Measurements from ENCODE around the gene ADISSP. TPM values are rescaled to one million over a fixed set of nuclear protein-coding genes. Genes with fewer than 3 reads are reported as not detected.

The ADISSP gene
- total RNA-seq, 8 experiments from 2014 or later = 18.1 to 60.6 (median 35.5) TPM

GRCh38 chr20:3706774-3707507 is 60.6 kb downstream of the ADISSP start:
- in situ Hi-C loops (cut with MboI; ENCODE audit: low pct_unique_long_range_greater_than_20kb in 2 of 9, low sequenced_read_pairs in 9 of 9, unreplicated experiment in 9 of 9) = no loop called here
- Histone ChIP-seq H3K27ac (no peak overlapping the region), H3K4me3 (no peak overlapping the region), H3K4me1 (replicated peaks in 1 of 2) (no peaks in the 10 kb centered on the region)
- ATAC-seq (replicated peaks in 6 of 8) = peak in 3 of 8 experiments; percentile 4 to 11 (median 9)
- WGBS, 10 experiments = 72 to 100% (median 83%) methylated on average over 1 to 4 of the region's 10 CpGs; no CpG with 5 or more reads in 5 of the 10 experiments

DNA sequence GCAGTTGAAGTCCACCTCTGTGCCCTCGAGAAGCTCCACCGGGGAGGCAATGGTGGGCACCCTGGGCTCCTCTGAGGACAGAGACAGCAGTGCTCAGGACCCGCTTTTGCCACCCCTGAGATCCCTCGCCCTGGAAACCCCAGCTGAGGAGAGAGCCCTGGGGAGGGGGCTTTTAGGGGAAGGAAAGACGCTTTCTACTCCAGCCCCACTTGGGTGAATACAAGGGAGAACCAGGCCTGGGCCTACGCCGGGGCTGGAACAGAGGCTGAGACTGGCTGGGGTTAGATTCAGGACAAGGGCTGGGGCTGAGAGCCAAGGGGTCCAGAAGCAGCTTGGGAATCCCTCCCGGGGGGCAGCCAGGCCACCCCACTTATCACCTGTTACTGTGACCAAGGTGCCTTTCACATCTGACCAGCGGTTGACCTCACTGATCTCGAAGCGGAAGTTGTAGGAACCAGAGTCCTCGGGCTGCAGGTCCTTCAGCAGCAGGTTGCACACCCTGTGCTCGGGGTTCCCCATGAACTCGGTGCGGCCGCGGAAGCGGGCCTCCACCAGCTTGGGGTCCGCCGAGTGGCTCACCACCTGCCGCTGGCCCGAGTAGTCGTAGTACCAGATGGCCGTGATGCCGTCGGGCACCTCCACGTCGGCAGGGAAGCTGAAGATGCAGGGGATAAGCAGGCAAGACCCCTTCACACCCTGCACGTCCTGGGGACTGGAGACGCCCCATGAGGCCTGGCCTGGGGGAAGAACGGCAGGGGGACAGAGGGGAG is 61.4 kb downstream of the ADISSP start:
- no peak for ATAC-seq (replicated peaks in 6 of 8)
- WGBS, 10 experiments = 84 to 100% (median 88%) methylated on average over 2 to 16 of the region's 31 CpGs; no CpG with 5 or more reads in 7 of the 10 experiments

DNA sequence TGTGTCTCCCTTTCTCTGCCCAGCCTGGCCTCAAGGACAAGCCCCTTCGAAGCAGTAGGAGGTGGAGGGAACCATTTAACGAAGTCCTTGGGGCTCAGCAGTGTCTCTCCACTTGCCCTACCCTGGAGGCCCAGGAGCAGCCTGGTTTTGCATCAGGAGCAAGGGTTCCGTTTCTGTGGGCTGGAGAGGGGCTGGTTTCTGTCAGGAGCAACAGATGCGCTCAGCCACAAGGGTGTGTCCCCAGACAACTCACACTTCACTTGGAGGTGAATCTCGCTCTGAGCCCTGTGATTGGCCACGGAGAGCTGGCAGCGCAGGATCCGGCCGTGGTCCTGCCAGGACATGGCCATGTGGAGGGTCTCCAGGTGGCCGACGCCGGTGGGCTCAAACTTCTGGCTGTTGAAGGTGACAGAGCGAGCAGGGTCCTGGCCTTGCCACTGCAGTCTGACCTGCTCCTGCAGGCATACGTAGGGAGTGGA is 62.0 kb downstream of the ADISSP start:
- ATAC-seq (replicated peaks in 6 of 8) = no peak
- Histone ChIP-seq H3K4me3 (no peak overlapping the region), H3K27ac (no peak overlapping the region), H3K4me1 (replicated peaks in 1 of 2) (no peaks in the 10 kb centered on the region)
- in situ Hi-C loops (cut with MboI; ENCODE audit: low pct_unique_long_range_greater_than_20kb in 2 of 9, low sequenced_read_pairs in 9 of 9, unreplicated experiment in 9 of 9) = no loop called here
- 60 to 100% (median 73%) methylated on average over 1 to 8 of the region's 14 CpGs; no CpG with 5 or more reads in 6 of the 10 experiments for WGBS, 10 experiments

More for the DNA sequence above, 61.4 kb downstream of the ADISSP start:
- in situ Hi-C loops (cut with MboI; ENCODE audit: low pct_unique_long_range_greater_than_20kb in 2 of 9, low sequenced_read_pairs in 9 of 9, unreplicated experiment in 9 of 9) = no loop called here
- Histone ChIP-seq H3K4me3 (no peak overlapping the region), H3K4me1 (replicated peaks in 1 of 2) (no peaks in the 10 kb centered on the region), H3K27ac (no peak overlapping the region)

DNA sequence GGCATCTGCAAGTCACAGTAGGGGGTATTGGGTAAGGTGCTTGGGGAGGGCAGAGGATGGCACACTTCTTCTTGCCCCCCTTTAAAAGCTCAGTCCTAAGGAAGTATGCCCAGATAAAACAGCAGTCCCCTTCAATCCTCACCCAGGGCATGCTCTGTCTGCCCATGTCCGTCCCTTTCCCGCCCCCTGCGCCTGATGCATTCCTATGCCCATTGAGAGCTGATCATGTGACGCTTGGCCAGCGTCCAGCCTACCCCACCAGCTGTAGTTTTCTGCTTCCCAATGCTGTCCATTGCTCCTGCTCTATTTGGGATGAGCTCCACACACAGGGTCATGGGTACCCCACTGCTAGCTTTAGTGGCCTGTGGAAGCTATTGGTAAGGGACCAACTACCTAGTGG is 63.5 kb downstream of the ADISSP start:
- H3K4me1 ChIP-seq (replicated peaks in 1 of 2) = no peaks in the 10 kb centered on the region
- WGBS, 10 experiments = 60 to 93% (median 82%) methylated on average over 2 to 4 of the region's 5 CpGs; no CpG with 5 or more reads in 5 of the 10 experiments
- ATAC-seq (replicated peaks in 6 of 8) = no peak
- H3K4me3 ChIP-seq = no peak overlapping the region
- H3K27ac ChIP-seq = no peak overlapping the region
- in situ Hi-C loops (cut with MboI; ENCODE audit: low pct_unique_long_range_greater_than_20kb in 2 of 9, low sequenced_read_pairs in 9 of 9, unreplicated experiment in 9 of 9) = no loop called here

Other genes with a start within 250 kb of the ADISSP start
- under 1 TPM in 1 of 8 experiments, not detected in 7; 0.14 TPM for gene GFRA4, start 104.4 kb downstream of the ADISSP start, total RNA-seq
- gene ADAM33, start 85.7 kb downstream of the ADISSP start, total RNA-seq = 10 to 100 TPM in 2 of 8 experiments, 1 to 10 TPM in 2, under 1 TPM in 3, not detected in 1; 0.17 to 62.3 (median 1.2) TPM
- gene SIGLEC1, start 55.2 kb downstream of the ADISSP start, total RNA-seq = under 1 TPM; 0.07 to 0.66 (median 0.31) TPM
- 10 to 100 TPM in 1 of 8 experiments, 1 to 10 TPM in 1, under 1 TPM in 6; 0.23 to 16.4 (median 0.53) TPM for gene HSPA12B, start 35.1 kb downstream of the ADISSP start, total RNA-seq
- gene SPEF1, start 13.7 kb upstream of the ADISSP start, total RNA-seq = 10 to 100 TPM in 1 of 8 experiments, 1 to 10 TPM in 1, under 1 TPM in 5, not detected in 1; 0.15 to 25.5 (median 0.71) TPM
- gene CENPB, start 19.0 kb upstream of the ADISSP start, total RNA-seq = 10 to 100 TPM; 18.1 to 69.4 (median 53.1) TPM
- 100 to 1,000 TPM in 1 of 8 experiments, 10 to 100 TPM in 4, 1 to 10 TPM in 3; 8.0 to 166 (median 22.8) TPM for gene CDC25B, start 28.6 kb upstream of the ADISSP start, total RNA-seq
- 10 to 100 TPM in 4 of 8 experiments, 1 to 10 TPM in 4; 2.6 to 21.1 (median 10.4) TPM for gene AP5S1, start 52.8 kb upstream of the ADISSP start, total RNA-seq
- 10 to 100 TPM in 5 of 8 experiments, 1 to 10 TPM in 3; 5.9 to 38.8 (median 15.5) TPM for gene MAVS, start 79.1 kb upstream of the ADISSP start, total RNA-seq
- gene PANK2, start 121.6 kb upstream of the ADISSP start, total RNA-seq = 10 to 100 TPM; 16.7 to 48.4 (median 33.5) TPM
- 10 to 100 TPM in 7 of 8 experiments, 1 to 10 TPM in 1; 9.3 to 28.8 (median 15.5) TPM for gene RNF24, start 247.8 kb upstream of the ADISSP start, total RNA-seq